Measurements from ENCODE around the gene TFB1M.

TFB1M gene

DNA sequence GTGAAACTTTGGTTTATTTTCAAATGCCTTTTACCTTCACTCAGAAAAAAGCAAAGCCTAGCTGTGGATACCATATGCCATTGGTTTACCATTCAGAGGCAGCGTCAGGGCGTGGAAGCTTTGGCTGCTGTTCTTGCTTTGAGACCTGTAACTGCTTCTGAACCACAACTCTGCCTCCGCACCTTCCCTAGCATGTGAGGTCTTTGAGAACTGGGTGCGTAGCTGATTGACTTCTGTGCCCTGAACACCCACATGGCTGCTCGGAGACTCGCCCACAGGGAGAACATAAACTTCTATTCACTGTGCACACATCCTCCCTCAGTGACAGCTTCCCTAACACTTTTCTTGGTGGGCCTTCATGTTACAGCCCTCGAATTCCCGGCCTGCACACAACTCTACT, 61.7 kb downstream of the TFB1M start:
- TF ChIP-seq, protein P1, sequence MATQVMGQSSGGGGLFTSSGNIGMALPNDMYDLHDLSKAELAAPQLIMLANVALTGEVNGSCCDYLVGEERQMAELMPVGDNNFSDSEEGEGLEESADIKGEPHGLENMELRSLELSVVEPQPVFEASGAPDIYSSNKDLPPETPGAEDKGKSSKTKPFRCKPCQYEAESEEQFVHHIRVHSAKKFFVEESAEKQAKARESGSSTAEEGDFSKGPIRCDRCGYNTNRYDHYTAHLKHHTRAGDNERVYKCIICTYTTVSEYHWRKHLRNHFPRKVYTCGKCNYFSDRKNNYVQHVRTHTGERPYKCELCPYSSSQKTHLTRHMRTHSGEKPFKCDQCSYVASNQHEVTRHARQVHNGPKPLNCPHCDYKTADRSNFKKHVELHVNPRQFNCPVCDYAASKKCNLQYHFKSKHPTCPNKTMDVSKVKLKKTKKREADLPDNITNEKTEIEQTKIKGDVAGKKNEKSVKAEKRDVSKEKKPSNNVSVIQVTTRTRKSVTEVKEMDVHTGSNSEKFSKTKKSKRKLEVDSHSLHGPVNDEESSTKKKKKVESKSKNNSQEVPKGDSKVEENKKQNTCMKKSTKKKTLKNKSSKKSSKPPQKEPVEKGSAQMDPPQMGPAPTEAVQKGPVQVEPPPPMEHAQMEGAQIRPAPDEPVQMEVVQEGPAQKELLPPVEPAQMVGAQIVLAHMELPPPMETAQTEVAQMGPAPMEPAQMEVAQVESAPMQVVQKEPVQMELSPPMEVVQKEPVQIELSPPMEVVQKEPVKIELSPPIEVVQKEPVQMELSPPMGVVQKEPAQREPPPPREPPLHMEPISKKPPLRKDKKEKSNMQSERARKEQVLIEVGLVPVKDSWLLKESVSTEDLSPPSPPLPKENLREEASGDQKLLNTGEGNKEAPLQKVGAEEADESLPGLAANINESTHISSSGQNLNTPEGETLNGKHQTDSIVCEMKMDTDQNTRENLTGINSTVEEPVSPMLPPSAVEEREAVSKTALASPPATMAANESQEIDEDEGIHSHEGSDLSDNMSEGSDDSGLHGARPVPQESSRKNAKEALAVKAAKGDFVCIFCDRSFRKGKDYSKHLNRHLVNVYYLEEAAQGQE (IDR thresholded peaks at IDR 0.05; ENCODE audit: insufficient read depth in 1 of 2, low read depth in 2 of 2, low read length in 2 of 2): no peak
- TF ChIP-seq SIN3A (IDR thresholded peaks at IDR 0.05; ENCODE audit: borderline replicate concordance, insufficient read depth, low read length) (no peak), POLR2AphosphoS5 (IDR thresholded peaks at IDR 0.05; ENCODE audit: low read depth, low read length) (no peak), TAF1 (IDR thresholded peaks at IDR 0.05; ENCODE audit: borderline replicate concordance, insufficient read depth, low read length) (no peak), FOXP2 (optimal IDR thresholded peaks at IDR 0.05; ENCODE audit: borderline replicate concordance, extremely low read depth, extremely low read length, insufficient read depth) (no peak)

DNA sequence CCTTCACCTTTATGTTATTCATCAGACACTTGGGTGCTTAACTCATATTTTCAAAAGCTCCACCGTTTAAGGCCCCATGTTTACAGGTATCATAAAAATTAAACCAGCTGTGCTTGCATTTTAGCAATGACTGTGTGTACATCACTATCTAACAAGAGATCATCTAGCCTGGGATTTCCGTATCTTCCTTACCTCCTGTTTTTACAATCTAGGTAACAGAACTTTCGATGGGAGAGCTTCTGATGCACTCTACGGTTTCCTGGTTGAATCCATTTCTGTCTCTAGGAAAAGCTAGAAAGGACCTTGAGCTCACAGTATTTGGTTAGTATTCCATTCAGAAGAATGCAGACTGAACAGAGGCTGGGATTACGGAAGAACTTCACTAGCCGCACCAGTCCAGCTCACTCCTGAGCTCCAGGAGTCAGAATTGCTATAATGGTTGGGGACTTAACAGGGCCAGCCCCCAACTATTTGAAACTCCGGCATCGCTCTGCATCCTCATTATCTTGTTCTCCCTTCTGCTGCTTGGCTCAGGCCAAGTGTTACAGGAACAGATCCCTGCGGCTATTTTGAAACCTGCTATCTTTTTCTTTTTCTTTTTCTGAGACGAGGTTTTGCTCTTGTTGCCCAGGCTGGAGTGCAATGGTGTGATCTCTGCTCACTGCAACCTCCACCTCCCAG, 63.4 kb downstream of the TFB1M start:
- TF ChIP-seq SIN3A (IDR thresholded peaks at IDR 0.05; ENCODE audit: borderline replicate concordance, insufficient read depth, low read length) (no peak), FOXP2 (optimal IDR thresholded peaks at IDR 0.05; ENCODE audit: borderline replicate concordance, extremely low read depth, extremely low read length, insufficient read depth) (no peak), TAF1 (IDR thresholded peaks at IDR 0.05; ENCODE audit: borderline replicate concordance, insufficient read depth, low read length) (no peak), POLR2AphosphoS5 (IDR thresholded peaks at IDR 0.05; ENCODE audit: low read depth, low read length) (no peak)
- TF ChIP-seq, protein P1 (IDR thresholded peaks at IDR 0.05; ENCODE audit: insufficient read depth in 1 of 2, low read depth in 2 of 2, low read length in 2 of 2): no peak

DNA sequence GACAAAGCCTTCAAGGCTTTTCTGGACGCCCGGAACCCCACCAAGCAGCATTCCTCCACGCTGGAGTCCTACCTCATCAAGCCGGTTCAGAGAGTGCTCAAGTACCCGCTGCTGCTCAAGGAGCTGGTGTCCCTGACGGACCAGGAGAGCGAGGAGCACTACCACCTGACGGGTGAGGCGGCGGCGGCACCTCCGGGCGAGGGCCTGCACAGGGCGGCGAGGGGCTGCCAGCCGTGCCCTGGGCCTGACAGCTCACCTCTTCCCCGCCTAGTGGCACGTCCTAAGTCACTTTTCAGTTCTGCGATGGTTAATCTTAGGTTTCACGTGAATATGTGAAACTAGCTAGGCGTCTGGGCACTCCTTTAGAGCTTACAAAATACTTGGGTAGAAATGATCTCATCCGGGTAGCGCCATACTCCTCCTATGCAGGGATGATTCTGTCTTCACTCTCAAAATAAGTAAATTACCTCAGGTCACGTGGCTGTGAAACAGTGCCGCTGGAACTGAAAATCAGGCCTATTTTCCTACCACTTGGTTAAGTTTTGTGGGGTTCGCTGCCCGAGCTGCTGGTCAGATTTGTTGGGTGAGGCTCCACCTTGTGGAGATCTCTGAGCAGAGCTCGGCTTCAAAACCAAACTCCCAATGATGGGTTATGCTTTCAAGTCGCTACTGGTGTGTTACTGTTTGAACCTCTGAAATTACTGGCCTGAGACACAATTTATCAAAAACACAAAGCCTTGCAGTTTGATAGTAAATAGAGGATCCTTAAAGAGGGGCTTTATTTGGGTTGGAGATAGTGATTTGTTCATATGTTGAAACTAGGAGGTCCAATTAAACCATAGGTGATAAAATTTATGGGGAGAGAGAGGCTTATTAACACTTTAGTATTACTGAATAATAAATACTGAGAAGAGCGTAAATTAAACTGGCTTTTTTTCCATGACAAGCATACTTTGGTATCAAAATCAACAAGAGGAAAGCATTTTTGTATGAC, 66.0 kb downstream of the TFB1M start:
- no peak for TF ChIP-seq POLR2AphosphoS5 (IDR thresholded peaks at IDR 0.05; ENCODE audit: low read depth, low read length)
- TF ChIP-seq SIN3A (IDR thresholded peaks at IDR 0.05; ENCODE audit: borderline replicate concordance, insufficient read depth, low read length): no peak
- TF ChIP-seq FOXP2 (optimal IDR thresholded peaks at IDR 0.05; ENCODE audit: borderline replicate concordance, extremely low read depth, extremely low read length, insufficient read depth): no peak

DNA sequence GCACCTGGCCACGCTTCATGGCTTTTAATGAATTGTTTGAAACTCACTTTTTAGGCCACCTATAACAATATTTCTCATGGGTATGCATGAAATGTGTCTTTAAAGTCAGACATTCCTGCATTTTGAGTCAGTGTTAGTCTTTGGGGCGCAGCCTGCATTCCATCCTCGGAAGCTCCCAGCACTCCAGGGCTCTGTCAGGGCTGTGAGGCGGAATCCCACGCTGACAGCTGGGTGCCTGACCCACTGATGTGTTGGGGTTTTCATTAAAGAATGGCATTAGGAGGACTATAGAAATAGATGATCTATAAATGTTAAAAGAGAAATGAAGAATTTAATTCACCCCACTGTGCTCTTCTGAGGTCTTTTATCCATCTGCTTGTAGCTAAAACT, 66.7 kb downstream of the TFB1M start:
- TF ChIP-seq POLR2AphosphoS5 (IDR thresholded peaks at IDR 0.05; ENCODE audit: low read depth, low read length) (no peak), SIN3A (IDR thresholded peaks at IDR 0.05; ENCODE audit: borderline replicate concordance, insufficient read depth, low read length) (no peak)

DNA sequence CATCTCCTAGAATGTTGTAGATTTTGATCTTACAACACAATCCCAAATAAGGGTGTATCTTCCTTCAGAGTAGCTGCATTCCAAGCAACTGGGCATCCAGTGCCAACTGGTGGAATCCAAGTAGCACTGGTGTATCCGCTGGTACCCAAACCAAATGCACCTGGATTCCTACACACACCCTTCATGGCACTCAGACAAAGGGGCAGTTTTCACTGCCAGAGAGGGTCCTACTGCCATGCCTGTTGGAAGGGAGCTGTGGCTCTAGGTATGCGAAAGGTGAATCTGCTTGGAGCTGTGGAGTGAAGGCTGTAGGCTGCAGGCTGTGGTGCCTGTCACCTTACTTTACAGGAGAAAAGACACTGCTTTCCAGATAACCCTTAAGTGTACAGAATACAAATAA, 67.5 kb downstream of the TFB1M start:
- TF ChIP-seq SIN3A (IDR thresholded peaks at IDR 0.05; ENCODE audit: borderline replicate concordance, insufficient read depth, low read length) (no peak), TAF1 (IDR thresholded peaks at IDR 0.05; ENCODE audit: borderline replicate concordance, insufficient read depth, low read length) (no peak), POLR2AphosphoS5 (IDR thresholded peaks at IDR 0.05; ENCODE audit: low read depth, low read length) (no peak), FOXP2 (optimal IDR thresholded peaks at IDR 0.05; ENCODE audit: borderline replicate concordance, extremely low read depth, extremely low read length, insufficient read depth) (no peak)
- TF ChIP-seq, protein P1 (IDR thresholded peaks at IDR 0.05; ENCODE audit: insufficient read depth in 1 of 2, low read depth in 2 of 2, low read length in 2 of 2): no peak
